Measurements from ENCODE around the gene IFNG.
A peak's percentile ranks its signal among the peaks of the same experiment; 100 is the strongest.

IFNG gene

GRCh38 chr12:68115281-68115680, 44.3 kb downstream of the IFNG start:
- DNase-seq (ENCODE audit: low spot score): no peak

- DNase-seq (ENCODE audit: low spot score): no peak
Measured at GRCh38 chr12:68114606-68115005, 44.9 kb downstream of the IFNG start.

- no peak for DNase-seq (ENCODE audit: low spot score)
Measured at GRCh38 chr12:68113644-68114043, 45.9 kb downstream of the IFNG start.

- no peak for DNase-seq (ENCODE audit: low spot score)
Measured at GRCh38 chr12:68111995-68112394, 47.5 kb downstream of the IFNG start.

GRCh38 chr12:68109444-68110217, 49.9 kb downstream of the IFNG start:
- DNase-seq (ENCODE audit: low spot score): no peak

GRCh38 chr12:68109001-68109400, 50.5 kb downstream of the IFNG start:
- no peak for DNase-seq (ENCODE audit: low spot score)

GRCh38 chr12:68106660-68107059, 52.9 kb downstream of the IFNG start:
- DNase-seq (ENCODE audit: low spot score): no peak

GRCh38 chr12:68106160-68106559, 53.4 kb downstream of the IFNG start:
- DNase-seq (ENCODE audit: low spot score): peak; percentile 58

Measured in COLO829 (cell line).